ENCODE measurements around the gene GRAMD1B.

Gene GRAMD1B

GRCh38 chr11:123526027-123526805 lies 96.1 kb downstream of the GRAMD1B start:
- no peak overlapping the region for H3K4me3 ChIP-seq (ENCODE audit: low read length)
- TF ChIP-seq ZNF274 (IDR thresholded peaks at IDR 0.05; ENCODE audit: low read depth, low read length): no peak

GRCh38 chr11:123526918-123527317 lies 96.8 kb downstream of the GRAMD1B start:
- no peak overlapping the region for H3K4me3 ChIP-seq (ENCODE audit: low read length)
- no peak for TF ChIP-seq ZNF274 (IDR thresholded peaks at IDR 0.05; ENCODE audit: low read depth, low read length)

GRCh38 chr11:123527526-123527925 lies 97.5 kb downstream of the GRAMD1B start:
- no peak overlapping the region for H3K4me3 ChIP-seq (ENCODE audit: low read length)
- no peak for TF ChIP-seq ZNF274 (IDR thresholded peaks at IDR 0.05; ENCODE audit: low read depth, low read length)

GRCh38 chr11:123527947-123528346 lies 97.9 kb downstream of the GRAMD1B start:
- H3K4me3 ChIP-seq (ENCODE audit: low read length): no peak overlapping the region
- no peak for TF ChIP-seq ZNF274 (IDR thresholded peaks at IDR 0.05; ENCODE audit: low read depth, low read length)

- H3K4me3 ChIP-seq (ENCODE audit: low read length): no peak overlapping the region
- no peak for TF ChIP-seq ZNF274 (IDR thresholded peaks at IDR 0.05; ENCODE audit: low read depth, low read length)
Observed at GRCh38 chr11:123531325-123531724, 101.3 kb downstream of the GRAMD1B start.

GRCh38 chr11:123532131-123532530 lies 102.1 kb downstream of the GRAMD1B start:
- H3K4me3 ChIP-seq (ENCODE audit: low read length): no peak overlapping the region
- no peak for TF ChIP-seq ZNF274 (IDR thresholded peaks at IDR 0.05; ENCODE audit: low read depth, low read length)

- no peak for TF ChIP-seq ZNF274 (IDR thresholded peaks at IDR 0.05; ENCODE audit: low read depth, low read length)
Observed at GRCh38 chr11:123535401-123535800, 105.3 kb downstream of the GRAMD1B start.

GRCh38 chr11:123536690-123537437 lies 106.8 kb downstream of the GRAMD1B start:
- no peak overlapping the region for H3K4me3 ChIP-seq (ENCODE audit: low read length)
- TF ChIP-seq ZNF274 (IDR thresholded peaks at IDR 0.05; ENCODE audit: low read depth, low read length): no peak

More at GRCh38 chr11:123535401-123535800, 105.3 kb downstream of the GRAMD1B start:
- no peak overlapping the region for H3K4me3 ChIP-seq (ENCODE audit: low read length)

GRCh38 chr11:123537726-123538125 lies 107.7 kb downstream of the GRAMD1B start:
- H3K4me3 ChIP-seq (ENCODE audit: low read length): no peak overlapping the region
- no peak for TF ChIP-seq ZNF274 (IDR thresholded peaks at IDR 0.05; ENCODE audit: low read depth, low read length)

- no peak for TF ChIP-seq ZNF274 (IDR thresholded peaks at IDR 0.05; ENCODE audit: low read depth, low read length)
- no peak overlapping the region for H3K4me3 ChIP-seq (ENCODE audit: low read length)
Observed at GRCh38 chr11:123543797-123544196, 113.7 kb downstream of the GRAMD1B start.

GRCh38 chr11:123544631-123545375 lies 114.7 kb downstream of the GRAMD1B start:
- no peak overlapping the region for H3K4me3 ChIP-seq (ENCODE audit: low read length)
- TF ChIP-seq ZNF274 (IDR thresholded peaks at IDR 0.05; ENCODE audit: low read depth, low read length): no peak

GRCh38 chr11:123545726-123546270 lies 115.7 kb downstream of the GRAMD1B start:
- TF ChIP-seq ZNF274 (IDR thresholded peaks at IDR 0.05; ENCODE audit: low read depth, low read length): no peak
- no peak overlapping the region for H3K4me3 ChIP-seq (ENCODE audit: low read length)

- no peak overlapping the region for H3K4me3 ChIP-seq (ENCODE audit: low read length)
- TF ChIP-seq ZNF274 (IDR thresholded peaks at IDR 0.05; ENCODE audit: low read depth, low read length): no peak
Observed at GRCh38 chr11:123546515-123546914, 116.4 kb downstream of the GRAMD1B start.

GRCh38 chr11:123547180-123547579 lies 117.1 kb downstream of the GRAMD1B start:
- TF ChIP-seq ZNF274 (IDR thresholded peaks at IDR 0.05; ENCODE audit: low read depth, low read length): no peak
- H3K4me3 ChIP-seq (ENCODE audit: low read length): no peak overlapping the region
